Ramos (cell line): ENCODE data around the gene TNS1.

ENCODE experiments used
- in situ Hi-C: fragments of 300-500 bp; cut with MboI; formaldehyde crosslinking; loops from one replicate; pipeline ENCODE4 v1.14.3; 2022; ENCODE audit warnings: low sequenced_read_pairs; ENCODE audit not compliant: unreplicated experiment

Gene TNS1

DNA sequence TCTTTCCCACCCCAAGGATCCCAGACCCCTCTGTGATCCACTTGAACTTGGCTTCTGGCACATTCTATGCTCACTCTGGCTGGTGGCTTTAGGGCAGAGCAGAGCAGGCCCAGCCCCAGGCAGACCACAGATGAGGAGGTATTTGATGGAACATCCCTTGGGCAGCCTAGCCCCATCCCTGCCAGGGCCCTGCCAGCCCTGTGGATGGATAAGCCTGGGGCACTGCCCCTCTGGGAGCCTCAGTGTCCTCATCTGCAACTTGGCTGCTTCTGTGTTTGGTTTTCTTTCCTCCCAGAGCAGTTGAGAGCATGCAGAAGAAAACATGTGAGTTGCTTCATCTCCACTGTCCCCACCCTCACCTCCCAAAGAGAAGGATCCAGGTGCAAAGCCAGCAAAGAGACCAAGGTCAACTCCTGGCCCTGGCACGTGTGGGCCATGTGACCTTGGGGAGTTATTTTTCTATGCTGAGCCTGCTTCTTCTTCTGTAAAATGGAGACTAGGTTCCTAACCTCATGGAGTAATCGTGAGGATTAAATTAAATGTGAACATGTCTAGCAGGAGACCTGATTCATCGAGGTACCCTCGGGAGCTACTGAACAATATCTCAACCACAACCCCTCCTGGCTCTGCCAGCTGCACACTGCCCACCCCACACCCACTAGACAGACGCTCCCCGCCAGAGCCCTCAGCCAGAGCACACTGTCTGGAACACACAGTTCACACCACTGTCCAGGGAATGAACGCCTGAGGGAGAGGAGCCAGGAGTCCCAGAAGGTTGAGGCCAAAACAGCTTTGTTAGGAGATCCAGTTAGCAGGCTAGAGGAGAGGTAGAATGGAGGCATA lies 14.6 kb upstream of the TNS1 start:
- in situ Hi-C loops, result no loop called here

GRCh38 chr2:218016810-218017209 lies 14.0 kb upstream of the TNS1 start:
- in situ Hi-C loops, result no loop called here

DNA sequence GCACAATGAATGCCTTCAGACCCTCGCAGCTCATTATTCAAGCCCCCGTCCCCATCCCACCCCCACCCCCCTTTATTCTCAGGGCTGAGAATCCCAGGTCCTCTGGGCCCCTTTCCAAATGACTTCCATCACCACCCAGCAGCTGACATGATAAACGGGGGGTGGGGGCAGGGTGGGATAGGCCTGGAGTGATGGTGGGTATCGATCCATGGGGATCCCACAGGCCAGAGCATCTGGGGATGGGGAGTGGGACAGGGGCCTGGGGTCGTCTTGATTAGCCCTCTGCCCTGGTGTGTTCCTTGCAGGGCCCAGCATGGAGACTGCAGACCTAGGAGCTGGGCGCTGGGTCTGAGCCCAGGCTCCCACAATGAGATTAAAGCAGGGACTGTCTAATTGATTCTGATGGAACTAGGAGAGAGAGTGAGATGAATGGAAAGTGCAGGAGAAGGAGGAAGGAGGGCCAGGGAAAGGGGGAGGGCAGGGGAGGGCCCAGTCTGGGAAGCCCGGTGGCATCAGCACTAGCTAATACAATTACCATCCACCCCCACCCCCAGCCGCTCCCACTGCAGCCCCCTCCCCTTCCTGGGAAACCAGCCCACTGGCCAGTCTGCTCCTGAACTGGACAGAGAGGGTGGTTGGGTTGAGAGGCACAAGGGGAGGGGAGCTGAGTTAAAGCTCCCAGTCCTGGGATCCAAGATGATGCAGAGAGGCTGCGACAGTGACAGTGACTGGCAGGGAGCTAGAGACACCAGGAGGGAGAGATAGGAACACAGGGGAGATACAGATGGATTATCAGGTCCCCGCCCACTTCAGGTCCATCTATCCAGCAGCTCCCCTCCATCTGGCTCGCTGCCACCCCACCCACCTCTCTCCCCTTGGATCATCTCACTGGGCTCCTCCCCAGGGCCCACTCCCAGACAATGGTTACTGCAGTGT lies 13.1 kb upstream of the TNS1 start:
- in situ Hi-C loops, result no loop called here

- in situ Hi-C loops, result no loop called here
Observed at GRCh38 chr2:218014706-218015585, 12.2 kb upstream of the TNS1 start.

GRCh38 chr2:218013289-218013688 lies 10.5 kb upstream of the TNS1 start:
- in situ Hi-C loops, result no loop called here

- in situ Hi-C loops, result no loop called here
Observed at GRCh38 chr2:218012284-218012683, 9.5 kb upstream of the TNS1 start.

DNA sequence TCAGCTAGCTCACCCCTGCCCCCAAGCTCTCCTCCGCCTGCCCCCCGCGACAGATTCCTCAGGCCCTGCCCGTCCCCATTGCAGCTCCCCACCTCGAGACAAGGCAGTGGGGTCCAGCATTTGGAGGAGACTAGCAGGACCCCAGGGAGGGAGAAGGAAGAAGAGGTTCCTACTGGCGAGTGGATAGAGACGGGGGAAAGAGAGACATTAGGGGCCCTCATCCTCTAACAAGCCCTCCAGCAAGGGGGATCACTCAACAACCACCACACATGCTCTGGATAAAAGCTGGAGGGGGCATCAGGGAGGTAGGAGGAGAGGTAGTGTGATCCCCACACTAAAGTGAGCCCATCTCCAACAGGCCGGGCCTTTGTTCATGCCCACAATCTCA lies 8.9 kb upstream of the TNS1 start:
- in situ Hi-C loops, result no loop called here

- in situ Hi-C loops, result no loop called here
Observed at GRCh38 chr2:218010984-218011652, 8.3 kb upstream of the TNS1 start.

GRCh38 chr2:218010140-218010983 lies 7.6 kb upstream of the TNS1 start:
- in situ Hi-C loops, result no loop called here

DNA sequence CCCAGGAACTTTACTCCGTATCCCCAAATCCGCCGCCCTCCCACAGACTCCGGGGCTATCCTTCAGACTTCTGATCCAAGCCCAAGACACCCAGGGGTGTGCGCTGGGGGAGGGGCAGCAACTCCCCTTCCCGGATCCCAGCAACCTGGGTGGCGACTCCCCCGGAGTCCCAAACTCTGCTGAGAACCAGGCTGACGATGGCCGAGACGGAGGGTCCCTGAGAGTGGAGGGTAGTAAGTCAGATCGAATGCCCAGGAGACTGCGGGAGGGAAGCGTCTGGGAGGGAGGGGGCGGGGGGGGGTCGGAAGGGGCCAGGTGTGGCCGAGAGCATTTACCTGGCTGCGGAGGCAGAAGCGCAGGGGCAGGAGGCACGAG lies 7.0 kb upstream of the TNS1 start:
- in situ Hi-C loops, result no loop called here

DNA sequence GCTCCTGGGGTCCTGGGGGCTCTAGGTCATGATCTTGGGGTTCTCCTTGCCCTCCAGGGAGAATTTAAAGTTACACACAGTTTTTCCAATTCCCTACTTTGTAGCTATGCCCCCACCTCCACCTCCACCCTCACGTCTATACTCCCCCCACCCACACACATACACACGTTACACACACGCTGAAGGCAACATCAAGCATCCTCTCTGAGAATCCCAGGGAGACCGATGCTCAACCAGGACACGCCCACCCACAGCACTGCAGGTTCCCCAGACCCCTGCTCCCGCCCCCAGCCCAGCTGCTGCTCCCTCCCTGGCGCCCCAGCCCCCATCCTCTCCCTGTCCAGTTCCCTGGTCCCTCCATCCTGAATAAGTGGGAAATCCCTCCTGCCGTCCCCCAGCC lies 6.4 kb upstream of the TNS1 start:
- in situ Hi-C loops, result no loop called here

- in situ Hi-C loops, result no loop called here
Observed at GRCh38 chr2:218008060-218009040, 5.6 kb upstream of the TNS1 start.

DNA sequence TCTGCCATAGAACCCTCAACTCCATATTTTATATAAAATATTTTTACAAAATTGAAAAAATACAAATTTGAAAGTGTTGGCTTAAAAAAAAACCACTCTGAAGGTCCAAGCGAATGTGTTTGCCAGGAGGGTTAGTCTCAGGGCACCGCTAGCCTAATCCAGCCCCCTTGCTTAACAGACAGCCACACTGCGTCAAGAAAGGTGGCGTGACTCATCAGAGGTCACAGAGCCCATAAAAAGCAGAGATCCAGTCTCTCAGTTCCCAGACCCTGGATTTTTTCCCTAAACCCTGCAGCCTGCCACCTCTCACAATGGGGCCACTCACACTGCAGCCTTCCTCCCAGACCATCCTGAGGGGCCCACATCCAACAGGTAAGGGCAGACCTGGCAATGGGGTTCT lies 3.9 kb upstream of the TNS1 start:
- in situ Hi-C loops, result no loop called here

DNA sequence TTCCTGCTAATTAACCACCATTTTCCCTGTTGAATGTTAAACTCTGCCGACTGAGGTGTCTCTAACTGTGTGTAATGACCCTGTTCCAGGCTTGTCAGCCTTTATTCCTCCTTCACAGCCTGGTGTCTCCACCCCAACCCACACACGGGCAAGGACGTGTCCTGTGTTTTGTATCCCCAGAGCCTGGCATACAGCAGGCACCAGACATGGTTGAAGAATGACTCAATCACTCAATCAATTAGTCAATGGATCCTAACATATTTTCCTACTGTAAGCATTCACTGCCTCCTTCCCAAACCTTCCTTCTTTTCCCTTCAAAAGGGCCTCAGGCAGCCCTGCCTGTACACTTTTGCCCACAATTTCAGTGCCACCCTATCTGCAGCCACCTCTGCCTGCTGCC lies 2.7 kb upstream of the TNS1 start:
- in situ Hi-C loops, result no loop called here

DNA sequence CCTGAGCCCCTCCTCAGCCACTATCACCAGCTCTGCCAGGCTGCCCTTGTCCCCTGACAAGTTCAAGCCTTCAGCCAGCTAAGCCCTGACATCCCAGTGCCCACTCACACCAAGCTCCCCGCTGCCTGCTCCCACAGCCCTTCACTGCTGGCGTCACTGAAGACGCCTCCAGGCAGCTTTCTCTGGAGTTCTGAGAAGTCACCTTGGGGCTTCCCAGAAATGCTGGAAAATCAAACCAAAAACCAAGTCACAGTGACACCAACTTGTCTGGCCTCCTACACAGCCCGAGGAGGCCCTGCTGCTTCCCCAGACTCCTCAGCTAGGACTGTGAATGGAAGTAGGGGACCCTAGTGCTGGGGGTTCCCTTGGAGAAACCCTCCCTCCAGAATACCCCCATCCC lies 2.2 kb upstream of the TNS1 start:
- in situ Hi-C loops, result no loop called here

DNA sequence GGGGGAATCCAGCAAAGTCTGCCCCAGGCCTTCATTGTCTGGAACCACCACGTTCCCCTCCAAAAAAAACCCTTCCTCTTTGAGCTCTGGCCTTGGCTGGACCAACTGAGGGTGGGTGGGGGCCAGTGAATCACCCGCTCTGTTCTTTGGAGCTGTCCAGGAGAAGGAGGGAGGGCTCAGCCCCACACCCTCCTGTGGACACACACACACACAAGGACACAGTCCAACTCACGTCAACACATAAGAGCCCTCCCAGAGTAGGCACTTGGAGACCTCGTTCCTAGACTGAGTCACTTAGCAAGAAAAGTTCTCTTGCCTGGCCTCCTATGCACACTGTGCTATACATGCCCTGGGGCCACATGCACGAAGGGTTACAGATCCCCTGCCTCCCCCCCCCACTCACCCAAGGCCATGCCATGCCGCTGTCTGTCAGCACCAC lies 1.2 kb upstream of the TNS1 start:
- in situ Hi-C loops, result no loop called here

DNA sequence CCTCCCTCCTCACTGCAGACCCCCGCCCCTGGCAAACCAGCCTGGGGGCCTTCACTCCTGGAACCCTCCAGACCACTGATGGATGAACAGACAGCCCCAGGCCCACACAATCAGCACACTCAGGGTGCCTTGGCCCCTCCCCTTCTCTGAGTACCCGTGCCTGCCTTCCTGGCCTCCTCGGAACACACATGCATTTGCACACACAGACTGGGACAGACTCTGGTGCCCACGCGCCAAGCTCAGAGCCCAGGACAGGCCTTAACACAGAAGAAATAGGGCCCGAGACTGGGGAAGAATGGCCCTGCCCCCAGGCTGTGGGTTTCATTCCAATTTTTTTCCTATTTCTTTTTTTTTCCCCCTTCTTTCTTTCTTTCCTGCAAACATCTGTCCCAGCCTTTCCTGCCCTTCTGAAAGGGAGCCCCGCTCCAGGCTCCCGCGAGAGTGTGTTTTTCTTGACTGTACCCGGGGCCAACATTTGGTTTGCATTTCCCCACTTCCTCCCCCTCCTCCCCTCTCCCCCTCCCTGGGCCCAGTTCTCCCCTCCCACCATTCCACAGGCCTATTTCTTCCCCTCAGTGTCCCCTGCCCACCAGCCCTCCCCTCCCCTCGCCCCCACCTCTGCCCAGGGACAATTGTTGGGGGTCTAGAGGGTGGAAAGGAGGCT lies 618 bp upstream of the TNS1 start:
- in situ Hi-C loops, result no loop called here
